SK-N-MC (cell line): ENCODE measurements around the gene ADGB.
"Not testable (repeated sequence)": the region's sequence is repeated elsewhere in the genome, so short reads cannot be mapped to it uniquely, and the experiment has no call there.

Source experiments
- EZH2 ChIP-seq: fragments of 200-600 bp; sonication (generic); IDR thresholded peaks from one replicate; pipeline ENCODE4 v1.6.1; 2017; ENCODE audit warnings: antibody characterized with exemption
- POLR2AphosphoS5 ChIP-seq: IDR thresholded peaks from 2 replicates; pipeline ENCODE4 v1.6.1; 2012; ENCODE audit warnings: mild to moderate bottlenecking, low read depth, low read length, borderline replicate concordance

DNA sequence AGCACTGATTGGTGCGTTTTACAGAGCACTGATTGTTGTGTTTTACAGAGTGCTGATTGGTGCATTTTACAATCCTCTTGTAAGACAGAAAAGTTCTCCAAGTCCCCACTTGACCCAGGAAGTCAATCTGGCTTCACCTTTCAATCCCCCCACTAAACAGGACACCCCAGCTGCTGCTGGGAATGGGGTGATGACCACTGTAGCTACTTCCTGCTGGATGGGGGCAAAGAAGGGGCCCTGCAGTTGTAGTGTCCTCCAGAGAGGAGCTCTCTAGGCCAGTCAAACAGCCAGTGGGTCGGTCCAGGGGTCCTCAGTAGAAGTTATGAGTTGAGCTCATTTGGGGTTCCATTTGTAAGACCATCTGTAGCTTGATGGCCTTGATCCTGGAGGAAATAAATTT lies 194.4 kb downstream of the ADGB start:
- TF ChIP-seq POLR2AphosphoS5, EZH2: not testable (repeated sequence)
